Putamen (tissue), 1 donor: Measurements from ENCODE around the gene PALLD.

ENCODE experiments used
- DNase-seq: peaks from one replicate; pipeline ENCODE4 v3.0.0-alpha.2; 2016; ENCODE audit warnings: low spot score

The PALLD gene

GRCh38 chr4:168877511-168878491, 380.9 kb downstream of the PALLD start:
- no peak for DNase-seq

GRCh38 chr4:168878623-168879022, 381.8 kb downstream of the PALLD start:
- DNase-seq = no peak

GRCh38 chr4:168879188-168879587, 382.3 kb downstream of the PALLD start:
- DNase-seq = no peak

- no peak for DNase-seq
These were observed 383.3 kb downstream of the PALLD start for GRCh38 chr4:168880072-168880675.

- no peak for DNase-seq
These were observed 384.2 kb downstream of the PALLD start for GRCh38 chr4:168880811-168881595.

- no peak for DNase-seq
These were observed 385.0 kb downstream of the PALLD start for GRCh38 chr4:168881781-168882420.

GRCh38 chr4:168882650-168883233, 385.9 kb downstream of the PALLD start:
- DNase-seq = no peak

GRCh38 chr4:168883513-168883912, 386.7 kb downstream of the PALLD start:
- no peak for DNase-seq

- no peak for DNase-seq
These were observed 387.6 kb downstream of the PALLD start for GRCh38 chr4:168884251-168885124.

GRCh38 chr4:168885400-168885799, 388.5 kb downstream of the PALLD start:
- no peak for DNase-seq

- DNase-seq = no peak
These were observed 389.5 kb downstream of the PALLD start for GRCh38 chr4:168886351-168886750.

GRCh38 chr4:168887809-168888208, 391.0 kb downstream of the PALLD start:
- no peak for DNase-seq

GRCh38 chr4:168888715-168889215, 391.9 kb downstream of the PALLD start:
- no peak for DNase-seq

- DNase-seq = no peak
These were observed 394.2 kb downstream of the PALLD start for GRCh38 chr4:168891086-168891485.

GRCh38 chr4:168891688-168892087, 394.8 kb downstream of the PALLD start:
- DNase-seq = no peak

GRCh38 chr4:168892475-168892874, 395.6 kb downstream of the PALLD start:
- DNase-seq = no peak

GRCh38 chr4:168893205-168893604, 396.4 kb downstream of the PALLD start:
- no peak for DNase-seq

- no peak for DNase-seq
These were observed 397.0 kb downstream of the PALLD start for GRCh38 chr4:168893807-168894206.

- no peak for DNase-seq
These were observed 403.2 kb downstream of the PALLD start for GRCh38 chr4:168900080-168900479.

GRCh38 chr4:168907119-168907698, 410.4 kb downstream of the PALLD start:
- no peak for DNase-seq
